HG03175 (cell line): Measurements from ENCODE around the gene NEMP2.

Experiments used
- ATAC-seq: cut with Tn5 transposase; IDR thresholded peaks from one replicate; pipeline ENCODE4 v1.9.1; 2021; ENCODE audit warnings: mild to moderate bottlenecking, moderate library complexity; ENCODE audit not compliant: unreplicated experiment

Gene NEMP2

DNA sequence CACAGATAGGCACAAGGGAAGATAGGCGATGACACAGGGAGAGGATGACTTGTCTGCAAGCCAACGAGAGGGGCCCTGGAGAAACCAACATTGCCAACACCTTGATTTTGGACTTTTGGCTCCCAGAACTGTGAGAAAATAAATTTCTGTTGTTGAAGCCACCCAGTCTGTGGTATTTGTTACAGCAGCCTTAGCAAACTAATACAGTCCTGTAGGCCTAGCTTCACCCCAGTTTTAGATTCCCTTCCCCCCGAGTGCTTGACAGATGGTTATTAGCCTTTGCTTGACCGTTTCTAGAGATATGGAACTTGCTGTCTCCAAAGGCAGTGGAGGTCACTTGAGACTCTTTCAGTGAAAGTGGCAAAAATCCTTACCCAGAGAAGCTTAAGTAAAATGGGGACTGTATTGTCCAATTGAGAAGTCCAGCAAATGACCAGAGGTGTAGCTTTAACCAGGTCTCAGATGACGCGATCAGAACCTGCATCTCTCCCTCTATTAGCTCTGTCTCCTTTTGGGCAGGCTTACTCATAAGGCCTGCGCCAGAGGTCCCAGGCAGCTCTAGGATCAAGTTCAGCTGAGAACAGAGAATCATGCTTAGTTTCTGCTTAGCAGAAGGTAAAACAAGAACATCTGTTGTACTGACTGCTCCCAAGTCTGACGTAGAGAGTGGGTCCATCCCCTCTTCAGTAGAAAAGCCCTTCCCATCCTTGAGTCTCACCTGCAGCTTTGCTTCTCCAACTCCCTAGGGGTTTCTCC is 76.0 kb downstream of the NEMP2 start:
- ATAC-seq: no peak

DNA sequence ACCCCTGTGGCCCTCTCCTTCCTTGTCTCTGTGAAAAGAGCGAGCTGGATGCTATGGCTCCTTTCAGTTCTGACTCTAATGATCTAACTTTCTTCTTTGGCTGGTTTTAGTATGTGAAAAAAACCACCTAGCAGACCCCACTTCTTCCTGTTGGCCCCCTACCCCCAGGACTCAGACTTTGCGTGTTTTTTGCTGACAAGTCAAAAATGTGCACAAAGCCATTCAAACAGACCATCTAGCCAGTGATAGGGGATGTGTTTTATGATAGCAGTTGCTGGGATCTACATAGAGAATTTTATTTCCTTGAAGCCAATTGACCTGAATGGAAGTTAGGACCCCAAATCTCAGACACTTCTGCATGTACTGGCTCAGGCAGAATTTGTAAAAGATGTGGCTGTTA is 77.3 kb downstream of the NEMP2 start:
- ATAC-seq: no peak

DNA sequence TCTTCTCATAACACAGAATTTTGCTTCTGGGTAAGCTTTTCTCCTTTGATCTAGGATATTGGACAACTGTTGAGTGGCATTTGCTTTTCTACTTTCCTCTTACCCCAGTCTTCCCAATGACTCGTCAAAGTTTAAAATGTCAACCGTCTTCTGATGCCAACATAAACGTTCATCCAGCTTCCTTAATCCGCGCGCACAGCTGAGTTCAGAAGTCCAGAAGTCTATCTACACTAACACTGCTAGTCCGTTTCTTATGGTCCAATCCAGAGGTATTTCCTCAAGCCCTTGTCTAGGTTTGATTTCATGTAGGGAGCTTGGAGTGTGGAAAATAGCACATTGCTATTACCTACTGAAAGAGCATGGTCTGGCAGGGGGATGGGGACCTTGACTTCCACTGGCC is 77.7 kb downstream of the NEMP2 start:
- no peak for ATAC-seq

DNA sequence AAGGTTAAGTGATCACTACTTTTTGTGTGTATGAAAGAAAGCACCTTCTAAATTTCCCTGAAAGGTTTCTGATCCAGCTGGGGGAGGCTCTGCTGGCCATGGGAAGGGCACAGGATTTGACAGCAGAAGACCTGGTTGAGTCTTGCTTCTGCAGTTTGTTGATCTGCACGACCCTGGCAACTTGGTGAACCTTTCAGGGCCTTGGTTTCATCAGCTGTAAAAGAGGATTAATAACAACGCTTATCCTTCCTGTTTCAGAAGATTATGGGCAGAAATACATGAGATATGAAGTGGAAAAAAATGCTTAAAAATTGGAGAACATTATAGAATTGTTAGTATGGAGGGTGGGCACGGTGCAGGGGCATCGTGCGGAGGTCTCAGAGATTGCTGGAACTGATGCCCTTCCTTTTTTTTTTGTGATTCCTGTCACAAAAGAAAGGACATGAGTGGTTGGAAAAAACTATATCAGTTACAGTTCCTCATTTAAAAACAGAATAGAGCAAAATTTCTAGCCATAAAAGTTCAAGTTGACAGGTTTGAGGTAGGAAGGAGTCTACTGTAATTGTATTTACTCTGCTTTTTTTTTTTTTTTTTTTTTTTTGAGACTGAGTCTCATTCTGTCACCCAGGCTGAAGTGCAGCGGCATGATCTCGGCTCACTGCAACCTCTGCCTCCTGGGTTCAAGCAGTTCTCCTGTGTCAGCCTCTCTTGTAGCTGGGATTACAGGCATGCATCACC is 79.0 kb downstream of the NEMP2 start:
- no peak for ATAC-seq

DNA sequence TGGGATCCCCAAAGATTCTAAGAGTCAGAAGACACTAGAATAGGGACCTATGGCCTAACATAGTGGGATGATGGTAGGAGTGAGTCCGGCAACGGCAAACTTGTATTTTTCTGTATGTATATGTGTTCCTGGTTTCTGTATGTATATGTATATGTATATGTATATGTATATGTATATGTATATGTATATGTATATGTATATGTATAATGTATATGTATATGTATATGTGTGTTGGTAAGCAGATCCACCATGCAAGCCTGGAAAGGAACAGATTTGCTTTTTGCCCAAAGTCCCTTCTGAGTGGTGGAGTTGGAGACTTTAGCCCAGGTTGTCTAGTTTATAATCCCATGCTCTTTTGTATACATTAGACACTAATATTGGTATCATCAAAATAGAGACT is 79.7 kb downstream of the NEMP2 start:
- no peak for ATAC-seq
